ENCODE measurements around the gene CSF1R. TPM values are rescaled to one million over a fixed set of nuclear protein-coding genes. Genes with fewer than 3 reads are reported as not detected.

Gene CSF1R
- total RNA-seq, 1 experiment from 2014 or later = not detected

GRCh38 chr5:150042459-150042858, 43.9 kb downstream of the CSF1R start:
- intact Hi-C loops (cut with micrococcal nuclease; ENCODE audit: unreplicated experiment) = no loop called here
- no peak for TF ChIP-seq EZH2 (IDR thresholded peaks at IDR 0.05; ENCODE audit: borderline replicate concordance, low read depth, low read length, poor library complexity, severe bottlenecking)
- TF ChIP-seq, protein P1, sequence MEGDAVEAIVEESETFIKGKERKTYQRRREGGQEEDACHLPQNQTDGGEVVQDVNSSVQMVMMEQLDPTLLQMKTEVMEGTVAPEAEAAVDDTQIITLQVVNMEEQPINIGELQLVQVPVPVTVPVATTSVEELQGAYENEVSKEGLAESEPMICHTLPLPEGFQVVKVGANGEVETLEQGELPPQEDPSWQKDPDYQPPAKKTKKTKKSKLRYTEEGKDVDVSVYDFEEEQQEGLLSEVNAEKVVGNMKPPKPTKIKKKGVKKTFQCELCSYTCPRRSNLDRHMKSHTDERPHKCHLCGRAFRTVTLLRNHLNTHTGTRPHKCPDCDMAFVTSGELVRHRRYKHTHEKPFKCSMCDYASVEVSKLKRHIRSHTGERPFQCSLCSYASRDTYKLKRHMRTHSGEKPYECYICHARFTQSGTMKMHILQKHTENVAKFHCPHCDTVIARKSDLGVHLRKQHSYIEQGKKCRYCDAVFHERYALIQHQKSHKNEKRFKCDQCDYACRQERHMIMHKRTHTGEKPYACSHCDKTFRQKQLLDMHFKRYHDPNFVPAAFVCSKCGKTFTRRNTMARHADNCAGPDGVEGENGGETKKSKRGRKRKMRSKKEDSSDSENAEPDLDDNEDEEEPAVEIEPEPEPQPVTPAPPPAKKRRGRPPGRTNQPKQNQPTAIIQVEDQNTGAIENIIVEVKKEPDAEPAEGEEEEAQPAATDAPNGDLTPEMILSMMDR (conservative IDR thresholded peaks at IDR 0.05; ENCODE audit: low read depth, low read length) = no peak
- peaks cover 41% of the 10 kb centered on the region for H3K4me1 ChIP-seq (ENCODE audit: insufficient read depth, low read length, poor library complexity, severe bottlenecking)
- no peak overlapping the region for H3K27ac ChIP-seq (ENCODE audit: low read depth, low read length, poor library complexity, severe bottlenecking)
- H3K27me3 ChIP-seq (replicated peaks; ENCODE audit: insufficient read depth, low read depth, low read length, poor library complexity) = no peaks in the 10 kb centered on the region
- ChIA-PET POLR2A (ENCODE audit: low non-redundant PET) (no interaction called here), CTCF (no interaction called here)
- no TSS peak for BruUV-seq (replicated peaks)
- no peak for DNase-seq (ENCODE audit: low spot score)
- H3K36me3 ChIP-seq (ENCODE audit: insufficient read depth, low read length, poor library complexity, severe bottlenecking) = peaks cover 70% of the 10 kb centered on the region
- no peak overlapping the region for H3K4me3 ChIP-seq (ENCODE audit: low read depth, low read length, poor library complexity, severe bottlenecking)
- H3K9me3 ChIP-seq (ENCODE audit: low read depth, low read length, poor library complexity, severe bottlenecking) = no peaks in the 10 kb centered on the region

DNA sequence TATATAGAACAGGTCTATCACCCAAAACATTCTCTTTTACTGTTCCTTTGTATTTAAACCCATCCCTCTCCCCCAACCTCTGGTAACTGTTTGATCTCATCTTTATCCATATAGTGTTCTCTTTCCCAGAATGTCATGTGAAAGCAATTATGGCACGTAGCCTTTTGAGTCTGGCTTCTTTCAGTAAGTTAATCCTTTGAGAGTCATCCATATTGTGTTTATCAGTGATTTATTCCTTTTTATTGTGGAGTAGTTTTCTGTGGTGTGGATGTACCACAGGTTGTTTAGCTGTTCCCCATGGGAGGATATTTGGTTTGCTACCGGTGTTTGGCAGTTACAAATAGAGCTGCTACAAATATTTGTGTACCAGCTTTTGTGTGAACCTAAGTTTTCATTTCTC, 47.8 kb downstream of the CSF1R start:
- H3K27me3 ChIP-seq (replicated peaks; ENCODE audit: insufficient read depth, low read depth, low read length, poor library complexity) = no peaks in the 10 kb centered on the region
- BruUV-seq (replicated peaks) = no TSS peak
- DNase-seq (ENCODE audit: low spot score) = peak; percentile 41
- peaks cover 22% of the 10 kb centered on the region for H3K4me1 ChIP-seq (ENCODE audit: insufficient read depth, low read length, poor library complexity, severe bottlenecking)
- TF ChIP-seq EZH2 (IDR thresholded peaks at IDR 0.05; ENCODE audit: borderline replicate concordance, low read depth, low read length, poor library complexity, severe bottlenecking) = no peak
- TF ChIP-seq, protein P1 (conservative IDR thresholded peaks at IDR 0.05; ENCODE audit: low read depth, low read length) = no peak
- CTCF ChIA-PET = no interaction called here
- H3K36me3 ChIP-seq (ENCODE audit: insufficient read depth, low read length, poor library complexity, severe bottlenecking) = peaks cover 85% of the 10 kb centered on the region
- POLR2A ChIA-PET (ENCODE audit: low non-redundant PET) = interaction anchor here (0.6 kb wide), 1 partner anchor 80 kb away, joined by 3 read pairs; no protein-coding TSS in a partner anchor
- H3K9me3 ChIP-seq (ENCODE audit: low read depth, low read length, poor library complexity, severe bottlenecking) = no peaks in the 10 kb centered on the region
- no peak overlapping the region for H3K27ac ChIP-seq (ENCODE audit: low read depth, low read length, poor library complexity, severe bottlenecking)
- H3K4me3 ChIP-seq (ENCODE audit: low read depth, low read length, poor library complexity, severe bottlenecking) = no peak overlapping the region
- intact Hi-C loops (cut with micrococcal nuclease; ENCODE audit: unreplicated experiment) = no loop called here

- POLR2A ChIA-PET (ENCODE audit: low non-redundant PET) = no interaction called here
Observed at GRCh38 chr5:150036513-150036912, 49.8 kb downstream of the CSF1R start.

More at GRCh38 chr5:150036513-150036912, 49.8 kb downstream of the CSF1R start:
- Histone ChIP-seq H3K27ac (ENCODE audit: low read depth, low read length, poor library complexity, severe bottlenecking) (no peak overlapping the region), H3K4me3 (ENCODE audit: low read depth, low read length, poor library complexity, severe bottlenecking) (no peak overlapping the region), H3K4me1 (ENCODE audit: insufficient read depth, low read length, poor library complexity, severe bottlenecking) (peaks cover 11% of the 10 kb centered on the region), H3K27me3 (replicated peaks; ENCODE audit: insufficient read depth, low read depth, low read length, poor library complexity) (no peaks in the 10 kb centered on the region), H3K36me3 (ENCODE audit: insufficient read depth, low read length, poor library complexity, severe bottlenecking) (peaks cover 90% of the 10 kb centered on the region), H3K9me3 (ENCODE audit: low read depth, low read length, poor library complexity, severe bottlenecking) (no peaks in the 10 kb centered on the region)
- DNase-seq (ENCODE audit: low spot score) = no peak
- no TSS peak for BruUV-seq (replicated peaks)
- TF ChIP-seq, protein P1 (conservative IDR thresholded peaks at IDR 0.05; ENCODE audit: low read depth, low read length) = no peak
- no peak for TF ChIP-seq EZH2 (IDR thresholded peaks at IDR 0.05; ENCODE audit: borderline replicate concordance, low read depth, low read length, poor library complexity, severe bottlenecking)
- intact Hi-C loops (cut with micrococcal nuclease; ENCODE audit: unreplicated experiment) = no loop called here
- CTCF ChIA-PET = no interaction called here
